ENCODE measurements around the gene SV2C. TPM values are rescaled to one million over a fixed set of nuclear protein-coding genes. Genes with fewer than 3 reads are reported as not detected.
"Not testable (repeated sequence)": the region's sequence is repeated elsewhere in the genome, so short reads cannot be mapped to it uniquely, and the experiment has no call there.

SV2C gene, protein sequence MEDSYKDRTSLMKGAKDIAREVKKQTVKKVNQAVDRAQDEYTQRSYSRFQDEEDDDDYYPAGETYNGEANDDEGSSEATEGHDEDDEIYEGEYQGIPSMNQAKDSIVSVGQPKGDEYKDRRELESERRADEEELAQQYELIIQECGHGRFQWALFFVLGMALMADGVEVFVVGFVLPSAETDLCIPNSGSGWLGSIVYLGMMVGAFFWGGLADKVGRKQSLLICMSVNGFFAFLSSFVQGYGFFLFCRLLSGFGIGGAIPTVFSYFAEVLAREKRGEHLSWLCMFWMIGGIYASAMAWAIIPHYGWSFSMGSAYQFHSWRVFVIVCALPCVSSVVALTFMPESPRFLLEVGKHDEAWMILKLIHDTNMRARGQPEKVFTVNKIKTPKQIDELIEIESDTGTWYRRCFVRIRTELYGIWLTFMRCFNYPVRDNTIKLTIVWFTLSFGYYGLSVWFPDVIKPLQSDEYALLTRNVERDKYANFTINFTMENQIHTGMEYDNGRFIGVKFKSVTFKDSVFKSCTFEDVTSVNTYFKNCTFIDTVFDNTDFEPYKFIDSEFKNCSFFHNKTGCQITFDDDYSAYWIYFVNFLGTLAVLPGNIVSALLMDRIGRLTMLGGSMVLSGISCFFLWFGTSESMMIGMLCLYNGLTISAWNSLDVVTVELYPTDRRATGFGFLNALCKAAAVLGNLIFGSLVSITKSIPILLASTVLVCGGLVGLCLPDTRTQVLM
- total RNA-seq: under 1 TPM; 0.06 to 0.36 (median 0.13) TPM

DNA sequence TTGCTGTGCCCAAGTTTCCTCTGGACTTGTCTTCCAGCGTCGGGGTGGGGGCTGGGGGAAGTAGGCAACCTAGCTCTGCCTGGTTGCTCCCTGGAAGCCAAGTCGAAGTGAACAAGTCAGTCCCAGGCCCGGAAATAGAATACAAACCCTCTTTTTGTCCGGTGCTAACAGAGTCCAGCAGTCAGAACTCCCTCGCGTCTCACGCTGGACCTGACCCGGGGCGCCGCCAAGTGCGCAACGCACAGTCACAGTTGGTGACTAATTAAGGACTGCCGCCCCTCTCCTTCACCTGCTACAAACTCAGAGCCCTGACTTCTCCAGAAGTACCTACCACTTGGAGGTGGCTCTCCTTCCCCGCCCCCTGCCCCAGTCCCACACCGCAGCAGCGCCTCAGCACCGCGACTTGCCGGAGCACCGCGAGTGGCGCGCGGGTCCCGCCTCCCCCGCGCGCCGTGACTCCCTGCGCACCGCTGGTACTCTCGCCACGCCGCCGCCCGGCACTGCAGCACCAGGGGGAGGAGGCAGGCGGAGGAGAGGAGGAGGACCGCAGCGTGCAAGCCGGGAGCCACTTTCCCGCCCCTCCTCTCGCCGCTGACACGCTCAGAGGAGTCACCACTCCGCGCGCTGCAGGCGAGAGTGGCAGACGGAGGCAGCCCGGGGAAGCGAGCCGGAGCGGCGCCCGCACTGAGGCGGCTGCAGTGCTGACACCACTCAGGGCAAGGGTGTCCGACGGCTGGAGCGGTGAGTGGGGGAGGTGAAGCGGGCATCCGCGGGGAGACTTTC lies at the start of gene SV2C:
SV2C (plus strand) TSS at position 612 of the 783 bp plus-strand sequence. CDS start 48,368 bp downstream, outside the sequence.
- ATAC-seq (ENCODE audit: low FRiP score) (no peak), DNase-seq (ENCODE audit: low spot score) (no peak)
- TF ChIP-seq, protein P1, sequence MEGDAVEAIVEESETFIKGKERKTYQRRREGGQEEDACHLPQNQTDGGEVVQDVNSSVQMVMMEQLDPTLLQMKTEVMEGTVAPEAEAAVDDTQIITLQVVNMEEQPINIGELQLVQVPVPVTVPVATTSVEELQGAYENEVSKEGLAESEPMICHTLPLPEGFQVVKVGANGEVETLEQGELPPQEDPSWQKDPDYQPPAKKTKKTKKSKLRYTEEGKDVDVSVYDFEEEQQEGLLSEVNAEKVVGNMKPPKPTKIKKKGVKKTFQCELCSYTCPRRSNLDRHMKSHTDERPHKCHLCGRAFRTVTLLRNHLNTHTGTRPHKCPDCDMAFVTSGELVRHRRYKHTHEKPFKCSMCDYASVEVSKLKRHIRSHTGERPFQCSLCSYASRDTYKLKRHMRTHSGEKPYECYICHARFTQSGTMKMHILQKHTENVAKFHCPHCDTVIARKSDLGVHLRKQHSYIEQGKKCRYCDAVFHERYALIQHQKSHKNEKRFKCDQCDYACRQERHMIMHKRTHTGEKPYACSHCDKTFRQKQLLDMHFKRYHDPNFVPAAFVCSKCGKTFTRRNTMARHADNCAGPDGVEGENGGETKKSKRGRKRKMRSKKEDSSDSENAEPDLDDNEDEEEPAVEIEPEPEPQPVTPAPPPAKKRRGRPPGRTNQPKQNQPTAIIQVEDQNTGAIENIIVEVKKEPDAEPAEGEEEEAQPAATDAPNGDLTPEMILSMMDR (IDR thresholded peaks at IDR 0.05): no peak

DNA sequence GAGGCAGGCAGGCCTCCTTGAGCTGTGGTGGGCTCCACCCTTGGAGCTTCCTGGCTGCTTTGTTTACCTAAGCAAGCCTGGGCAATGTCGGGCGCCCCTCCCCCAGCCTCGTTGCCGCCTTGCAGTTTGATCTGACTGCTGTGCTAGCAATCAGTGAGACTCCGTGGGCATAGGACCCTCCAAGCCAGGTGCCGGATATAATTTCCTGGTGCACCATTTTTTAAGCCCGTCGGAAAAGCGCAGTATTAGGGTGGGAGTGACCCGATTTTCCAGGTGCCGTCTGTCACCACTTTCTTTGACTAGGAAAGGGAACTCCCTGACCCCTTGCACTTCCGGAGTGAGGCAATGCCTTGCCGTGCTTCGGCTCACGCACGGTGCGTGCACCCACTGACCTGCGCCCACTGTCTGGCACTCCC lies 45.4 kb upstream of the SV2C start:
- not testable (repeated sequence) for ATAC-seq (ENCODE audit: low FRiP score); DNase-seq (ENCODE audit: low spot score)

DNA sequence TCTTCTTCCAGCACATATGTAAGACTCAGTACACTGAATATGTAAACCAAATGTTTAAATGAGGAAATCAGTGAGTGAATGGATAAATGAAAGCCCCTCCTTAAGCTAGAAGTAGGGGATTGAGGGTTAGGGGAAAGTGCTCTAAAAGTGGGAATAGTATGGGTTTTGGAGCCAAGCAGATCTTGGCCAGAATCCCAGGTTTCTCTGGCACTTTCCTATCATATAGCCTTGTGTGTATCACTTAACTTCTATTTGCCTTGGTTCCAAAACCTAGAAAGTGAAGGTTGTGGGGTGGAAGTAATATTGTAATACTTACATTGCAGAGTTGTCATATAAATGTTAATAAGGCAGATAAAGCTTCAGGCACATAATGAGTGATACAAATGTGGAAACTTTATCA lies 45.0 kb upstream of the SV2C start:
- no peak for ATAC-seq (ENCODE audit: low FRiP score)
- TF ChIP-seq, protein P1 (IDR thresholded peaks at IDR 0.05): no peak
- no peak for DNase-seq (ENCODE audit: low spot score)

DNA sequence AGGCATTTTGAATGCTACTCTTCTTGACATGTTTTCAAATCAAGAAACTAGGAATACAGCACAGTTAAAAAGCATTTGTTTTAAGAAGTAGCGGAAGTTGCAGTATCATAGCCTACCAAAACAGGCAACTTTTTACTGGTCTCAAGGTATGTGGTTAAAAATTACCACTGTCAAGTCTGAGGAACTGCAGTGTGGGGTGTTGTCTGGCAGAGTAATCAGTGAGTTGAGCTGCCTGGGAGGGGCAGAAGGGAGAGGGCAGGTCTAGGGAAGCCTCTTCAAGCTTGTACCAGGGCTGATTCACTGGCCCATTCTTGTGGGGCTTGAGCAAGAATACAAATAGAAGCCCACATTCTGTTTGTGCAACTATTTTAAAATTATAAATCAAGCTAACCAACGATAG lies 42.4 kb upstream of the SV2C start:
- DNase-seq (ENCODE audit: low spot score) (no peak), ATAC-seq (ENCODE audit: low FRiP score) (no peak)
- TF ChIP-seq, protein P1 (IDR thresholded peaks at IDR 0.05): no peak

DNA sequence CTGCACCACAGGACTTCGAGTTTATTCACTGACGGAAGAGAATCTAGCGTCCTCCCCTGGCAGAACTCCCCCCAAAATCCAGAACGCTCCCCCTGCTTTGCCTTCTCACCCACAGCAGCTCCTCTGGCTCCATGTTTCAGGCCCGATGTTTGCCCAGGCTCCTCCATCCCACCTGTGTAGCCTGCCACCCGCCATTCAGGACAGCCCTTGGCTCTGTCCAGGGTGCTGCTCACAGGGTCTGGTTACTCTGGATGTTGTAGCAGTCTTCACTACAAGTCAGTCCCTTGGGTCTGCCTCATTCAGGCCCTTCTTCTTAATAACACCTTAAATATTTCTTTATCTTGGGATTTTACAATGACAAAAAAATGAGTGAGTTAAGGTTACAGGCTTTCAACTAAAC lies 41.3 kb upstream of the SV2C start:
- DNase-seq (ENCODE audit: low spot score) (no peak), ATAC-seq (ENCODE audit: low FRiP score) (no peak)
- TF ChIP-seq, protein P1 (IDR thresholded peaks at IDR 0.05): no peak

DNA sequence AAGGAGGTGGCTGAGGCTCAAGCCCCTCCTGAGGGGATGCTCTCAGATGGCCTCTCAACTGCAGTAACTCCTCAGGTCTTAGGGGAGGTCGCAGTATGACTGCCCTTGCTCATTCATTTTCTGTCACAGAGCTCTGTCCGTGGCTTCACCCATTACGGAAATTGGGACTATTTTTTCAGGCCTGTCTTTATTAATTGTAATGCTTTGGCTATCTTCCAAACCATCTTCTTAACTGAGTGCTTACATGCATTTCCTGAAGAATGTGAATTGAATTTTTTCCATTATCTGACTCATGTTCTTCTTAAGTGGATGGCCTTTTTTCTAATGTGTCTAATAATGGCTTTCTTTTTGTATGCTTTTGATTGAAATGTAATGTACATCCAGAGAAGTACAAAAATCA lies 36.4 kb upstream of the SV2C start:
- TF ChIP-seq, protein P1 (IDR thresholded peaks at IDR 0.05): no peak
- ATAC-seq (ENCODE audit: low FRiP score) (no peak), DNase-seq (ENCODE audit: low spot score) (no peak)

DNA sequence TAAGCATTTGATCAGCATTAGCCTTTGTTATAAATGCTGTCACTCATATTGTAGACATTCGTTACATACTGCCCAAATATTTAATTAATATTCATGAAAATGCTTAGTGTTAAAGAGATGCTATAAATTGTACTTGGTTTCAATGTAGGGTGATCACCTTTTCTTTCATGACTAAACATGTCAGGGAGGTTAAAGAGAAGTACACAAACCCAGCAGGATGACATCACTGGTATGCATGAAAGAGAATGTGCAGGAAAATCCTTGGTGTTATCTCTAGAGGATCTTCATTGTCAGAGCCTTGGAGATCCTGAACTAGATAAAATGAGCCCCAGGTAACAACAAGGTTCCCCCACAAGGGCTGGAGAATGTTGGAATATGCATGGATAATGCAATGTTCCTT lies 33.0 kb upstream of the SV2C start:
- TF ChIP-seq, protein P1 (IDR thresholded peaks at IDR 0.05): no peak
- no peak for ATAC-seq (ENCODE audit: low FRiP score)

More for the DNA sequence above, 33.0 kb upstream of the SV2C start:
- DNase-seq (ENCODE audit: low spot score): no peak
